WTC11 (cell line): Measurements from ENCODE around the gene ZNF799. TPM values are rescaled to one million over a fixed set of nuclear protein-coding genes. Genes with fewer than 3 reads are reported as not detected.

Source experiments
- ATF1 ChIP-seq: sonication (generic); formaldehyde crosslinking; IDR thresholded peaks from 2 replicates; pipeline ENCODE4 v1.8.1; 2023; ENCODE audit warnings: mild to moderate bottlenecking, moderate library complexity, missing genetic modification reagents
- CREM ChIP-seq: sonication (generic); formaldehyde crosslinking; IDR thresholded peaks from 2 replicates; pipeline ENCODE4 v1.8.1; 2022; ENCODE audit warnings: mild to moderate bottlenecking, missing genetic modification reagents, moderate library complexity
- ELF4 ChIP-seq: sonication (generic); formaldehyde crosslinking; IDR thresholded peaks from 2 replicates; pipeline ENCODE4 v1.8.1; 2022; ENCODE audit warnings: low read depth, mild to moderate bottlenecking, moderate library complexity, missing genetic modification reagents
- FOXK1 ChIP-seq: sonication (generic); formaldehyde crosslinking; IDR thresholded peaks from 2 replicates; pipeline ENCODE4 v1.8.0; 2022; ENCODE audit warnings: mild to moderate bottlenecking, moderate library complexity, missing genetic modification reagents
- HMGA2 ChIP-seq: fragments of 250-450 bp; sonication (Bioruptor Pico); IDR thresholded peaks from 2 replicates; pipeline ENCODE4 v1.4.0; 2021; ENCODE audit warnings: mild to moderate bottlenecking, moderate library complexity
- JAZF1 ChIP-seq: fragments of 250-450 bp; sonication (Bioruptor Pico); IDR thresholded peaks from 2 replicates; pipeline ENCODE4 v1.9.0; 2021; ENCODE audit warnings: moderate library complexity, mild to moderate bottlenecking, inconsistent platforms
- KAT7 ChIP-seq: sonication (generic); formaldehyde crosslinking; IDR thresholded peaks from 2 replicates; pipeline ENCODE4 v1.8.1; 2023; ENCODE audit warnings: missing genetic modification reagents, mild to moderate bottlenecking, borderline replicate concordance
- MYBL2 ChIP-seq: sonication (generic); formaldehyde crosslinking; IDR thresholded peaks from 2 replicates; pipeline ENCODE4 v1.8.1; 2023; ENCODE audit warnings: mild to moderate bottlenecking, moderate library complexity, missing genetic modification reagents
- NR1H2 ChIP-seq: sonication (generic); formaldehyde crosslinking; IDR thresholded peaks from 2 replicates; pipeline ENCODE4 v1.9.0; 2021; ENCODE audit warnings: mild to moderate bottlenecking, moderate library complexity, missing genetic modification reagents
- NR2C2 ChIP-seq: sonication (generic); formaldehyde crosslinking; IDR thresholded peaks from 2 replicates; pipeline ENCODE4 v1.8.0; 2022; ENCODE audit warnings: mild to moderate bottlenecking, missing genetic modification reagents
- TEAD1 ChIP-seq: sonication (generic); formaldehyde crosslinking; IDR thresholded peaks from 2 replicates; pipeline ENCODE4 v1.8.0; 2022; ENCODE audit warnings: mild to moderate bottlenecking, missing genetic modification reagents
- TP53 ChIP-seq: sonication (generic); formaldehyde crosslinking; IDR thresholded peaks from 2 replicates; pipeline ENCODE4 v1.8.1; 2023; ENCODE audit warnings: mild to moderate bottlenecking, missing genetic modification reagents
- ZNF232 ChIP-seq: sonication (generic); formaldehyde crosslinking; IDR thresholded peaks from 2 replicates; pipeline ENCODE4 v1.8.0; 2022; ENCODE audit warnings: mild to moderate bottlenecking, missing genetic modification reagents
- total RNA-seq: library from RNA; stranded (reverse); gene quantifications from 3 replicates; pipeline ENCODE4 v1.2.3, GENCODE V29; 2021
- TF ChIP-seq, protein P1 (sequence below): sonication (generic); formaldehyde crosslinking; IDR thresholded peaks from 2 replicates; pipeline ENCODE4 v1.8.1; 2022; ENCODE audit warnings: missing genetic modification reagents, borderline replicate concordance
- TF ChIP-seq, protein P2 (sequence below): sonication (generic); formaldehyde crosslinking; IDR thresholded peaks from 2 replicates; pipeline ENCODE4 v1.8.0; 2022; ENCODE audit warnings: mild to moderate bottlenecking, missing genetic modification reagents
- TF ChIP-seq, protein P3 (sequence below): sonication (generic); formaldehyde crosslinking; IDR thresholded peaks from 2 replicates; pipeline ENCODE4 v1.8.1; 2023; ENCODE audit warnings: mild to moderate bottlenecking, moderate library complexity, missing genetic modification reagents
- TF ChIP-seq, protein P4 (sequence below): fragments of 250-450 bp; sonication (Bioruptor Pico); IDR thresholded peaks from 2 replicates; pipeline ENCODE4 v1.9.0; 2021; ENCODE audit warnings: mild to moderate bottlenecking
- TF ChIP-seq, protein P5 (sequence below): fragments of 250-450 bp; sonication (Bioruptor Pico); IDR thresholded peaks from 2 replicates; pipeline ENCODE4 v2.1.2; 2022; ENCODE audit warnings: mild to moderate bottlenecking, moderate library complexity
- TF ChIP-seq, protein P6 (sequence below): fragments of 250-450 bp; sonication (Bioruptor Pico); IDR thresholded peaks from 2 replicates; pipeline ENCODE4 v1.9.0; 2021; ENCODE audit warnings: mild to moderate bottlenecking, borderline replicate concordance
- TF ChIP-seq, protein P7 (sequence below): sonication (generic); formaldehyde crosslinking; IDR thresholded peaks from 2 replicates; pipeline ENCODE4 v1.8.0; 2022; ENCODE audit warnings: mild to moderate bottlenecking, missing genetic modification reagents
- TF ChIP-seq, protein P8 (sequence below): fragments of 250-450 bp; sonication (Bioruptor Pico); IDR thresholded peaks from 2 replicates; pipeline ENCODE4 v1.9.0; 2021; ENCODE audit warnings: mild to moderate bottlenecking
- TF ChIP-seq, protein P9 (sequence below): sonication (generic); formaldehyde crosslinking; IDR thresholded peaks from 2 replicates; pipeline ENCODE4 v1.8.1; 2022; ENCODE audit warnings: low read depth, mild to moderate bottlenecking, moderate library complexity, missing genetic modification reagents, borderline replicate concordance

Gene ZNF799
- total RNA-seq, 1 experiment from 2014 or later, result 3.7 TPM

DNA sequence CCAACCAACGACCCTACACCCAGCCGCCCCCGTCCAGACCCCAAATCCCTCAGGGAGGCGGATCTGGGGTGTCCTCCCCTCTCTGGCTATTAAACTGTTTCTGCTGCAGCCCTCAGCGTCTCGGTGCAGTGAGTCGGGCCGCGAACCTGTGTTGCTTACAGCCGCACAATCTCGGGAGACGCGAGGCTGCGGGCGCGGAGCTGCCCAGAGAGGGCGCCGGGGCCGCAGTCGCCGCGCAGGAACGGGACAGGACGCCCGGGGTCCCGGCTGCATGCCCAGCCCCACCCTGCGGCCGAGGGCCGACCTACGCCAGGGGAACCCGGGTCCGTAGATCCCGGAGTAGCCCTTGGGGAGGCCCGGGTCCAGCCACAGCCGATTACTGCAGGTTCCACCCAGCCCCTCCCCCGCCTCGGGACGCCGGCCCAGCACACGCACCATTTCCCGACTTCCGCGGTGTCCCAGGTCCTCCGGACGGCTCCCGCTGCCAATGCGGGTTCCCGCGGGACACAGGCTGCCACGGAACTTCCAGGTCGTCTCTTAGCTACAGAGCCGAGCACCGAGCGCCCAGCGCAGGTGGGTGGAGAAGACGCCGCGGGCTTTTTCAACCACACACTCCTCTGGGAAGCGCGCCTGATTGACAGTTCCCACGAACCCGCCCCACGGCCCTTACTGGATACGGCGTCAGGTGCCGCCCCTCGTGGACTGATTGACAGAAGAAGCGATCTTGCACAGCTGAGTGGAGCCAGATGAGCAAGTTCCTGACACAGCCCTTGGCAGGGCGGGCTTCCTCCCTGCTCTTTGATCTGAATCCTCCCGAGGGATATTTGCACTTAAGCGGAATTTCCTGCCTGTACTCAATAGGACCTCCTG is at the start of gene ZNF799 (continued):
- TF ChIP-seq, protein P1, sequence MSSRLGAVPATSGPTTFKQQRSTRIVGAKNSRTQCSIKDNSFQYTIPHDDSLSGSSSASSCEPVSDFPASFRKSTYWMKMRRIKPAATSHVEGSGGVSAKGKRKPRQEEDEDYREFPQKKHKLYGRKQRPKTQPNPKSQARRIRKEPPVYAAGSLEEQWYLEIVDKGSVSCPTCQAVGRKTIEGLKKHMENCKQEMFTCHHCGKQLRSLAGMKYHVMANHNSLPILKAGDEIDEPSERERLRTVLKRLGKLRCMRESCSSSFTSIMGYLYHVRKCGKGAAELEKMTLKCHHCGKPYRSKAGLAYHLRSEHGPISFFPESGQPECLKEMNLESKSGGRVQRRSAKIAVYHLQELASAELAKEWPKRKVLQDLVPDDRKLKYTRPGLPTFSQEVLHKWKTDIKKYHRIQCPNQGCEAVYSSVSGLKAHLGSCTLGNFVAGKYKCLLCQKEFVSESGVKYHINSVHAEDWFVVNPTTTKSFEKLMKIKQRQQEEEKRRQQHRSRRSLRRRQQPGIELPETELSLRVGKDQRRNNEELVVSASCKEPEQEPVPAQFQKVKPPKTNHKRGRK (CRISPR knock-in tag), result no peak
- no peak for TF ChIP-seq CREM (CRISPR knock-in tag)
- TF ChIP-seq, protein P2, sequence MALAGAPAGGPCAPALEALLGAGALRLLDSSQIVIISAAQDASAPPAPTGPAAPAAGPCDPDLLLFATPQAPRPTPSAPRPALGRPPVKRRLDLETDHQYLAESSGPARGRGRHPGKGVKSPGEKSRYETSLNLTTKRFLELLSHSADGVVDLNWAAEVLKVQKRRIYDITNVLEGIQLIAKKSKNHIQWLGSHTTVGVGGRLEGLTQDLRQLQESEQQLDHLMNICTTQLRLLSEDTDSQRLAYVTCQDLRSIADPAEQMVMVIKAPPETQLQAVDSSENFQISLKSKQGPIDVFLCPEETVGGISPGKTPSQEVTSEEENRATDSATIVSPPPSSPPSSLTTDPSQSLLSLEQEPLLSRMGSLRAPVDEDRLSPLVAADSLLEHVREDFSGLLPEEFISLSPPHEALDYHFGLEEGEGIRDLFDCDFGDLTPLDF (CRISPR knock-in tag), result no peak
- TF ChIP-seq NR2C2 (CRISPR knock-in tag), result no peak
- TF ChIP-seq, protein P3, sequence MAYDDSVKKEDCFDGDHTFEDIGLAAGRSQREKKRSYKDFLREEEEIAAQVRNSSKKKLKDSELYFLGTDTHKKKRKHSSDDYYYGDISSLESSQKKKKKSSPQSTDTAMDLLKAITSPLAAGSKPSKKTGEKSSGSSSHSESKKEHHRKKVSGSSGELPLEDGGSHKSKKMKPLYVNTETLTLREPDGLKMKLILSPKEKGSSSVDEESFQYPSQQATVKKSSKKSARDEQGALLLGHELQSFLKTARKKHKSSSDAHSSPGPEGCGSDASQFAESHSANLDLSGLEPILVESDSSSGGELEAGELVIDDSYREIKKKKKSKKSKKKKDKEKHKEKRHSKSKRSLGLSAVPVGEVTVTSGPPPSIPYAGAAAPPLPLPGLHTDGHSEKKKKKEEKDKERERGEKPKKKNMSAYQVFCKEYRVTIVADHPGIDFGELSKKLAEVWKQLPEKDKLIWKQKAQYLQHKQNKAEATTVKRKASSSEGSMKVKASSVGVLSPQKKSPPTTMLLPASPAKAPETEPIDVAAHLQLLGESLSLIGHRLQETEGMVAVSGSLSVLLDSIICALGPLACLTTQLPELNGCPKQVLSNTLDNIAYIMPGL (CRISPR knock-in tag), result peak; percentile 86
- TF ChIP-seq TP53, result no peak
- TF ChIP-seq JAZF1 (CRISPR knock-in tag), result no peak
- TF ChIP-seq FOXK1 (CRISPR knock-in tag), result no peak
- no peak for TF ChIP-seq NR1H2 (CRISPR knock-in tag)
- TF ChIP-seq, protein P4, sequence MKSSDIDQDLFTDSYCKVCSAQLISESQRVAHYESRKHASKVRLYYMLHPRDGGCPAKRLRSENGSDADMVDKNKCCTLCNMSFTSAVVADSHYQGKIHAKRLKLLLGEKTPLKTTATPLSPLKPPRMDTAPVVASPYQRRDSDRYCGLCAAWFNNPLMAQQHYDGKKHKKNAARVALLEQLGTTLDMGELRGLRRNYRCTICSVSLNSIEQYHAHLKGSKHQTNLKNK (CRISPR knock-in tag), result no peak
- TF ChIP-seq TEAD1 (CRISPR knock-in tag), result no peak
- no peak for TF ChIP-seq HMGA2
- TF ChIP-seq, protein P5, sequence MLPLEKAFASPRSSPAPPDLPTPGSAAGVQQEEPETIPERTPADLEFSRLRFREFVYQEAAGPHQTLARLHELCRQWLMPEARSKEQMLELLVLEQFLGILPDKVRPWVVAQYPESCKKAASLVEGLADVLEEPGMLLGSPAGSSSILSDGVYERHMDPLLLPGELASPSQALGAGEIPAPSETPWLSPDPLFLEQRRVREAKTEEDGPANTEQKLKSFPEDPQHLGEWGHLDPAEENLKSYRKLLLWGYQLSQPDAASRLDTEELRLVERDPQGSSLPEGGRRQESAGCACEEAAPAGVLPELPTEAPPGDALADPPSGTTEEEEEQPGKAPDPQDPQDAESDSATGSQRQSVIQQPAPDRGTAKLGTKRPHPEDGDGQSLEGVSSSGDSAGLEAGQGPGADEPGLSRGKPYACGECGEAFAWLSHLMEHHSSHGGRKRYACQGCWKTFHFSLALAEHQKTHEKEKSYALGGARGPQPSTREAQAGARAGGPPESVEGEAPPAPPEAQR (CRISPR knock-in tag), result no peak
- TF ChIP-seq, protein P6, sequence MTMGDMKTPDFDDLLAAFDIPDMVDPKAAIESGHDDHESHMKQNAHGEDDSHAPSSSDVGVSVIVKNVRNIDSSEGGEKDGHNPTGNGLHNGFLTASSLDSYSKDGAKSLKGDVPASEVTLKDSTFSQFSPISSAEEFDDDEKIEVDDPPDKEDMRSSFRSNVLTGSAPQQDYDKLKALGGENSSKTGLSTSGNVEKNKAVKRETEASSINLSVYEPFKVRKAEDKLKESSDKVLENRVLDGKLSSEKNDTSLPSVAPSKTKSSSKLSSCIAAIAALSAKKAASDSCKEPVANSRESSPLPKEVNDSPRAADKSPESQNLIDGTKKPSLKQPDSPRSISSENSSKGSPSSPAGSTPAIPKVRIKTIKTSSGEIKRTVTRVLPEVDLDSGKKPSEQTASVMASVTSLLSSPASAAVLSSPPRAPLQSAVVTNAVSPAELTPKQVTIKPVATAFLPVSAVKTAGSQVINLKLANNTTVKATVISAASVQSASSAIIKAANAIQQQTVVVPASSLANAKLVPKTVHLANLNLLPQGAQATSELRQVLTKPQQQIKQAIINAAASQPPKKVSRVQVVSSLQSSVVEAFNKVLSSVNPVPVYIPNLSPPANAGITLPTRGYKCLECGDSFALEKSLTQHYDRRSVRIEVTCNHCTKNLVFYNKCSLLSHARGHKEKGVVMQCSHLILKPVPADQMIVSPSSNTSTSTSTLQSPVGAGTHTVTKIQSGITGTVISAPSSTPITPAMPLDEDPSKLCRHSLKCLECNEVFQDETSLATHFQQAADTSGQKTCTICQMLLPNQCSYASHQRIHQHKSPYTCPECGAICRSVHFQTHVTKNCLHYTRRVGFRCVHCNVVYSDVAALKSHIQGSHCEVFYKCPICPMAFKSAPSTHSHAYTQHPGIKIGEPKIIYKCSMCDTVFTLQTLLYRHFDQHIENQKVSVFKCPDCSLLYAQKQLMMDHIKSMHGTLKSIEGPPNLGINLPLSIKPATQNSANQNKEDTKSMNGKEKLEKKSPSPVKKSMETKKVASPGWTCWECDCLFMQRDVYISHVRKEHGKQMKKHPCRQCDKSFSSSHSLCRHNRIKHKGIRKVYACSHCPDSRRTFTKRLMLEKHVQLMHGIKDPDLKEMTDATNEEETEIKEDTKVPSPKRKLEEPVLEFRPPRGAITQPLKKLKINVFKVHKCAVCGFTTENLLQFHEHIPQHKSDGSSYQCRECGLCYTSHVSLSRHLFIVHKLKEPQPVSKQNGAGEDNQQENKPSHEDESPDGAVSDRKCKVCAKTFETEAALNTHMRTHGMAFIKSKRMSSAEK, result no peak
- no peak for TF ChIP-seq KAT7 (CRISPR knock-in tag)
- peak; percentile 33; the same call in 1 of the 2 replicates for TF ChIP-seq ZNF232 (CRISPR knock-in tag)
- no peak for TF ChIP-seq MYBL2 (CRISPR knock-in tag)
- TF ChIP-seq ELF4, result no peak
- TF ChIP-seq, protein P7, sequence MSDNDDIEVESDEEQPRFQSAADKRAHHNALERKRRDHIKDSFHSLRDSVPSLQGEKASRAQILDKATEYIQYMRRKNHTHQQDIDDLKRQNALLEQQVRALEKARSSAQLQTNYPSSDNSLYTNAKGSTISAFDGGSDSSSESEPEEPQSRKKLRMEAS (CRISPR knock-in tag), result no peak
- TF ChIP-seq, protein P8, sequence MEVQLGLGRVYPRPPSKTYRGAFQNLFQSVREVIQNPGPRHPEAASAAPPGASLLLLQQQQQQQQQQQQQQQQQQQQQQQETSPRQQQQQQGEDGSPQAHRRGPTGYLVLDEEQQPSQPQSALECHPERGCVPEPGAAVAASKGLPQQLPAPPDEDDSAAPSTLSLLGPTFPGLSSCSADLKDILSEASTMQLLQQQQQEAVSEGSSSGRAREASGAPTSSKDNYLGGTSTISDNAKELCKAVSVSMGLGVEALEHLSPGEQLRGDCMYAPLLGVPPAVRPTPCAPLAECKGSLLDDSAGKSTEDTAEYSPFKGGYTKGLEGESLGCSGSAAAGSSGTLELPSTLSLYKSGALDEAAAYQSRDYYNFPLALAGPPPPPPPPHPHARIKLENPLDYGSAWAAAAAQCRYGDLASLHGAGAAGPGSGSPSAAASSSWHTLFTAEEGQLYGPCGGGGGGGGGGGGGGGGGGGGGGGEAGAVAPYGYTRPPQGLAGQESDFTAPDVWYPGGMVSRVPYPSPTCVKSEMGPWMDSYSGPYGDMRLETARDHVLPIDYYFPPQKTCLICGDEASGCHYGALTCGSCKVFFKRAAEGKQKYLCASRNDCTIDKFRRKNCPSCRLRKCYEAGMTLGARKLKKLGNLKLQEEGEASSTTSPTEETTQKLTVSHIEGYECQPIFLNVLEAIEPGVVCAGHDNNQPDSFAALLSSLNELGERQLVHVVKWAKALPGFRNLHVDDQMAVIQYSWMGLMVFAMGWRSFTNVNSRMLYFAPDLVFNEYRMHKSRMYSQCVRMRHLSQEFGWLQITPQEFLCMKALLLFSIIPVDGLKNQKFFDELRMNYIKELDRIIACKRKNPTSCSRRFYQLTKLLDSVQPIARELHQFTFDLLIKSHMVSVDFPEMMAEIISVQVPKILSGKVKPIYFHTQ (CRISPR knock-in tag), result no peak
- TF ChIP-seq, protein P9, sequence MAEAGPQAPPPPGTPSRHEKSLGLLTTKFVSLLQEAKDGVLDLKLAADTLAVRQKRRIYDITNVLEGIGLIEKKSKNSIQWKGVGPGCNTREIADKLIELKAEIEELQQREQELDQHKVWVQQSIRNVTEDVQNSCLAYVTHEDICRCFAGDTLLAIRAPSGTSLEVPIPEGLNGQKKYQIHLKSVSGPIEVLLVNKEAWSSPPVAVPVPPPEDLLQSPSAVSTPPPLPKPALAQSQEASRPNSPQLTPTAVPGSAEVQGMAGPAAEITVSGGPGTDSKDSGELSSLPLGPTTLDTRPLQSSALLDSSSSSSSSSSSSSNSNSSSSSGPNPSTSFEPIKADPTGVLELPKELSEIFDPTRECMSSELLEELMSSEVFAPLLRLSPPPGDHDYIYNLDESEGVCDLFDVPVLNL (CRISPR knock-in tag), result no peak
- TF ChIP-seq ATF1 (CRISPR knock-in tag), result no peak
